Mesothelial cell of epicardium (in vitro differentiated cells): ENCODE measurements around the gene SDHAF1. TPM values are rescaled to one million over a fixed set of nuclear protein-coding genes. Genes with fewer than 3 reads are reported as not detected.

Source experiments
- DNase-seq, 2 experiments: peaks; one replicate each; pipeline ENCODE4 v3.0.0; 2021; ENCODE audit warnings: low spot score in 2 of 2; ENCODE audit not compliant: unreplicated experiment in 2 of 2
- H3K27ac Mint-ChIP-seq: 2 replicates; pipeline ENCODE4 v1.8.0; 2021; ENCODE audit warnings: mixed read lengths
- H3K27me3 Mint-ChIP-seq: 2 replicates; pipeline ENCODE4 v1.8.0; 2021; ENCODE audit warnings: low read depth, mixed read lengths
- H3K36me3 Mint-ChIP-seq: 2 replicates; pipeline ENCODE4 v1.8.0; 2021; ENCODE audit warnings: mixed read lengths
- H3K4me1 Mint-ChIP-seq: 2 replicates; pipeline ENCODE4 v1.8.0; 2021; ENCODE audit warnings: mixed read lengths
- H3K4me3 Mint-ChIP-seq: 2 replicates; pipeline ENCODE4 v1.8.0; 2021; ENCODE audit warnings: mild to moderate bottlenecking, moderate library complexity, mixed read lengths
- H3K9me3 Mint-ChIP-seq: 2 replicates; pipeline ENCODE4 v1.8.0; 2021; ENCODE audit warnings: mixed read lengths
- CTCF ChIP-seq: fragments of 200-600 bp; sonication (generic); IDR thresholded peaks from one replicate; pipeline ENCODE4 v1.5.0; 2021; ENCODE audit warnings: antibody characterized with exemption; ENCODE audit not compliant: unreplicated experiment
- total RNA-seq: library from RNA; stranded (reverse); gene quantifications from 3 replicates; pipeline ENCODE4 v1.2.1, GENCODE V29; 2021

Gene SDHAF1
- total RNA-seq, 1 donor from 2014 or later, result 12.4 TPM

GRCh38 chr19:36019061-36019670 lies 24.2 kb downstream of the SDHAF1 start:
- Mint-ChIP-seq H3K27ac (no peak overlapping the region), H3K27me3 (no peaks in the 10 kb centered on the region), H3K36me3 (peaks cover 36% of the 10 kb centered on the region), H3K4me3 (no peak overlapping the region), H3K4me1 (peaks cover 5% of the 10 kb centered on the region), H3K9me3 (no peaks in the 10 kb centered on the region)
- DNase-seq, result no peak
- no peak for TF ChIP-seq CTCF

DNA sequence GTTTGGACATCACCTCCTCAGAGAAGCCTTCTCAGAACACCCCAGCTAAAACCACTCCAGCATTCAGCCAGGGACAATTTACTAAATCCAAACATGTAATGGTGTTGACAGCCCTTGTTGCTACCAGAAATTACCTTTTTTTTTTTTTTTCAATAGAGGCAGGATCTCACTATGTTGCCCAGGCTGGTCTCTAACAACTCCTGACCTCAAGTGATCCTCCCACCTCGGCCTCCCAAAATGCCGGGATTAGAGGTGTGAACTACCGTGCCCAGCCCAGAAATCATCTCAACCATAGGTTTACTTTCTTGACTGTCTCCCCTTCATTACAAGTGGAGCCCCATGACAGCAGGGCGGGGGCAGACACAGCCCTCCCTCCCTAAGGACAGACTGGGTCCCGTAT lies 28.4 kb downstream of the SDHAF1 start:
- no peaks in the 10 kb centered on the region for H3K27me3 Mint-ChIP-seq
- H3K4me1 Mint-ChIP-seq, result no peaks in the 10 kb centered on the region
- no peak overlapping the region for H3K27ac Mint-ChIP-seq
- H3K9me3 Mint-ChIP-seq, result no peaks in the 10 kb centered on the region
- DNase-seq, result no peak
- H3K4me3 Mint-ChIP-seq, result no peak overlapping the region
- TF ChIP-seq CTCF, result no peak
- H3K36me3 Mint-ChIP-seq, result peaks cover 30% of the 10 kb centered on the region

DNA sequence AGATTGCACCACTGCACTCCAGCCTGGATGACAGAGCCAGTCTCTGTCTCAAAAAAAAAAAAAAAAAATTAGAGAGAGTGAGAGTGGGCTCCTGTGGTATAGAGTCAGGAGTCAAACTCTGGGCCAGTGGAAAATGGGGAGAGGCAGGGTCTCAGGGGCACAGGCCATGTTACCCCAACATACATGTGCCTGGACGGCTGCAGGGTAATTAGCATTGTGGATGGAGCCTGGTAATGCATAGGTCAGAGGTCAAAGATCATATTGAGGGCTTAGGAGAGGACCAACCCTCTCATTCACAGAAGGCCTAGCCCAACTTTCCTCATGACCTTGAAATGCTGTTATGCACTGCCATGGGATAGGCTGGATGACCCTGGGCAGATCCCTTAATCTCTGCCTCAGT lies 30.6 kb downstream of the SDHAF1 start:
- no peak for DNase-seq
- TF ChIP-seq CTCF, result no peak
- no peak overlapping the region for H3K4me3 Mint-ChIP-seq
- no peak overlapping the region for H3K27ac Mint-ChIP-seq
- no peaks in the 10 kb centered on the region for H3K9me3 Mint-ChIP-seq
- no peaks in the 10 kb centered on the region for H3K4me1 Mint-ChIP-seq
- no peaks in the 10 kb centered on the region for H3K27me3 Mint-ChIP-seq
- H3K36me3 Mint-ChIP-seq, result peaks cover 37% of the 10 kb centered on the region

DNA sequence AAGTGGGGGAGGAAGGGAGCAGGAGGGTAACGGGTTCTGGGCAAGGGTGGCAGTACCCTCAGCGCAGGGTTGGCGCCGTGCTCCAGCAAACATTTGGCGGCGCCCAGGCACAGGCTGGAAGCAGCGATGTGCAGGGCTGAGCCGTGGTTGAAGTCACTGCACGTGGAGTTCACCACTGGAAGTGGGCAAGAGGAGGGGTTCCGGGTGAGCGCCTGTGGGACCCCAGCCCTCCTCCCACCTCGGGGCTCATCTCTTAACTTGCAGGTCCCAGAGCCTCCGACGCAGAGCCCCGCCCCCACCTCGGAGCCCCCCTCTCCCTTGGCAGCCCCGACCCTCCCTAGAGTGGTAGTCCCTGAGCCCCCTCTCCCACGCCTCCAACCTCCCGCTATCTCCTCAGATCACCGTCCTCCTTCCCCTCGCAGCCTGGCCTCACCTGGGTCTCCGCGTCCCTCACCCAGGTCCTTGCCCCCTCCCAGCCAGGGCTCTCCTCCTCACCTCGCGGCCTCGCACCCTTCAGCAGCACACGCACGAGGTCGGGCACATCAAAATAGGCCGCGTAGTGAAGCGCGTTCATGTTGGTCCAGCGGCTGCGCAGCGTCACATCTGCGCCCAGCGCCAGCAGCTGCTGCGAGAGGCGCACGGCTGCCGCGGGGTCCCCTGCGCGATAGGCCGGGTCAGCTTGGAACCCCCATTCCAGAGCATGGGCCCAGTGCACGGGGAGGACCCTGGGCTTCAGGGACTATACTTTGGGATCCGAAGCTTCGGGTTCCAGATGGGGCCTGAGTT lies 31.3 kb downstream of the SDHAF1 start:
- Mint-ChIP-seq H3K9me3 (no peaks in the 10 kb centered on the region), H3K4me1 (peaks cover 2% of the 10 kb centered on the region), H3K27me3 (no peaks in the 10 kb centered on the region), H3K4me3 (no peak overlapping the region), H3K27ac (no peak overlapping the region), H3K36me3 (peaks cover 35% of the 10 kb centered on the region)
- no peak for DNase-seq
- no peak for TF ChIP-seq CTCF

DNA sequence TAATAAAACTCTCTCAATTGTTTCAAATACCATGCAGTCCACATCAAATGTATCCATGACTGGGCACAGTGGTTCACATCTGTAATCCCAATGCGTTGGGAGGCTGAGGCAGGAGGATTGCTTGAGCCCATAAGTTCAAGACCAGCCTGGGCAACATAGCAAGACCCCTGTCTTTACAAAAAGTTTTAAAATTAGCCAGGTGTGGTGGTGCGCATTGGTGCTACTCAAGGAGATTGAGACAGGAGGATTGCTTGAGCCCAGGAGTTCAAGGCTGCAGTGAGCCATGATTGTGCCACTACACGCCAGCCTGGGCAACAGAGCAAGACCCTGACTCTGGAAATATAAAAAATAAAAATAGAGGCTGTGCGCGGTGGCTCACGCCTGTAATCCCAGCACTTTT lies 32.7 kb downstream of the SDHAF1 start:
- TF ChIP-seq CTCF, result no peak
- no peak for DNase-seq
- Mint-ChIP-seq H3K27ac (no peak overlapping the region), H3K36me3 (peaks cover 35% of the 10 kb centered on the region), H3K4me3 (no peak overlapping the region), H3K27me3 (no peaks in the 10 kb centered on the region), H3K9me3 (no peaks in the 10 kb centered on the region), H3K4me1 (peaks cover 9% of the 10 kb centered on the region)
